Measurements from ENCODE around the gene BNC2. TPM values are rescaled to one million over a fixed set of nuclear protein-coding genes. Genes with fewer than 3 reads are reported as not detected.

BNC2 gene
- total RNA-seq, 1 experiment from 2014 or later = 5.7 TPM

DNA sequence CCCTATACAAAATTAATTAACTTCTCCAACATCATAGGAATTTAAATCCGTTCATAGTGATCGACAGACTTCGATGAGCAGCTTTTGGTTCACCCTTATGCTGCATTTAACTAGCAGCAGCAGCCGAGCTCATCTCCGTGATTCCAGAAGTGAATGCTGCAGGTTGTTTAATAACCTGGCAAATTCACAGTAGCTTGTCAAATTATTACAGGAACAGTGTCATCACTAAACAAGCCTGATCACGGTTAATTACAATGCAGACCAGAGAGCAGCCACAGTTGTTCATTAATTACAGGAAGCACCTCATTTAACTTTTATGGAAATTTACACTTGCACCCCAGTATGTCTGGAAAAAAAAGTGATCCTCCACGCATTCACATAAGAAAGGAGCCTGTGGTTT, 188.2 kb downstream of the BNC2 start:
- Histone ChIP-seq H3K4me1 (ENCODE audit: control insufficient read depth, insufficient read depth, low read length) (no peaks in the 10 kb centered on the region), H3K36me3 (ENCODE audit: control insufficient read depth, insufficient read depth, low read length) (no peaks in the 10 kb centered on the region), H3K4me3 (ENCODE audit: low read depth in 2 of 2, low read length in 2 of 2) (no peak overlapping the region), H3K27ac (ENCODE audit: low read length) (no peak overlapping the region), H3K9me3 (ENCODE audit: control insufficient read depth, insufficient read depth, low read depth, low read length) (no peaks in the 10 kb centered on the region), H3K27me3 (ENCODE audit: control insufficient read depth, insufficient read depth, low read length) (no peaks in the 10 kb centered on the region)
- ATAC-seq = no peak
- in situ Hi-C loops (cut with HindIII; ENCODE audit: low pct_unique_long_range_greater_than_20kb, low sequenced_read_pairs) = no loop called here
- intact Hi-C loops (cut with micrococcal nuclease; ENCODE audit: unreplicated experiment) = no loop called here
- no peak for TF ChIP-seq POLR2AphosphoS5 (IDR thresholded peaks at IDR 0.05; ENCODE audit: low read depth, low read length)
- TF ChIP-seq, protein P1, sequence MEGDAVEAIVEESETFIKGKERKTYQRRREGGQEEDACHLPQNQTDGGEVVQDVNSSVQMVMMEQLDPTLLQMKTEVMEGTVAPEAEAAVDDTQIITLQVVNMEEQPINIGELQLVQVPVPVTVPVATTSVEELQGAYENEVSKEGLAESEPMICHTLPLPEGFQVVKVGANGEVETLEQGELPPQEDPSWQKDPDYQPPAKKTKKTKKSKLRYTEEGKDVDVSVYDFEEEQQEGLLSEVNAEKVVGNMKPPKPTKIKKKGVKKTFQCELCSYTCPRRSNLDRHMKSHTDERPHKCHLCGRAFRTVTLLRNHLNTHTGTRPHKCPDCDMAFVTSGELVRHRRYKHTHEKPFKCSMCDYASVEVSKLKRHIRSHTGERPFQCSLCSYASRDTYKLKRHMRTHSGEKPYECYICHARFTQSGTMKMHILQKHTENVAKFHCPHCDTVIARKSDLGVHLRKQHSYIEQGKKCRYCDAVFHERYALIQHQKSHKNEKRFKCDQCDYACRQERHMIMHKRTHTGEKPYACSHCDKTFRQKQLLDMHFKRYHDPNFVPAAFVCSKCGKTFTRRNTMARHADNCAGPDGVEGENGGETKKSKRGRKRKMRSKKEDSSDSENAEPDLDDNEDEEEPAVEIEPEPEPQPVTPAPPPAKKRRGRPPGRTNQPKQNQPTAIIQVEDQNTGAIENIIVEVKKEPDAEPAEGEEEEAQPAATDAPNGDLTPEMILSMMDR (IDR thresholded peaks at IDR 0.05) = no peak
- TF ChIP-seq, protein P2, sequence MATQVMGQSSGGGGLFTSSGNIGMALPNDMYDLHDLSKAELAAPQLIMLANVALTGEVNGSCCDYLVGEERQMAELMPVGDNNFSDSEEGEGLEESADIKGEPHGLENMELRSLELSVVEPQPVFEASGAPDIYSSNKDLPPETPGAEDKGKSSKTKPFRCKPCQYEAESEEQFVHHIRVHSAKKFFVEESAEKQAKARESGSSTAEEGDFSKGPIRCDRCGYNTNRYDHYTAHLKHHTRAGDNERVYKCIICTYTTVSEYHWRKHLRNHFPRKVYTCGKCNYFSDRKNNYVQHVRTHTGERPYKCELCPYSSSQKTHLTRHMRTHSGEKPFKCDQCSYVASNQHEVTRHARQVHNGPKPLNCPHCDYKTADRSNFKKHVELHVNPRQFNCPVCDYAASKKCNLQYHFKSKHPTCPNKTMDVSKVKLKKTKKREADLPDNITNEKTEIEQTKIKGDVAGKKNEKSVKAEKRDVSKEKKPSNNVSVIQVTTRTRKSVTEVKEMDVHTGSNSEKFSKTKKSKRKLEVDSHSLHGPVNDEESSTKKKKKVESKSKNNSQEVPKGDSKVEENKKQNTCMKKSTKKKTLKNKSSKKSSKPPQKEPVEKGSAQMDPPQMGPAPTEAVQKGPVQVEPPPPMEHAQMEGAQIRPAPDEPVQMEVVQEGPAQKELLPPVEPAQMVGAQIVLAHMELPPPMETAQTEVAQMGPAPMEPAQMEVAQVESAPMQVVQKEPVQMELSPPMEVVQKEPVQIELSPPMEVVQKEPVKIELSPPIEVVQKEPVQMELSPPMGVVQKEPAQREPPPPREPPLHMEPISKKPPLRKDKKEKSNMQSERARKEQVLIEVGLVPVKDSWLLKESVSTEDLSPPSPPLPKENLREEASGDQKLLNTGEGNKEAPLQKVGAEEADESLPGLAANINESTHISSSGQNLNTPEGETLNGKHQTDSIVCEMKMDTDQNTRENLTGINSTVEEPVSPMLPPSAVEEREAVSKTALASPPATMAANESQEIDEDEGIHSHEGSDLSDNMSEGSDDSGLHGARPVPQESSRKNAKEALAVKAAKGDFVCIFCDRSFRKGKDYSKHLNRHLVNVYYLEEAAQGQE (IDR thresholded peaks at IDR 0.05; ENCODE audit: insufficient read depth in 1 of 2, low read depth in 2 of 2, low read length in 1 of 2) = no peak
- TF ChIP-seq TCF7L2 (IDR thresholded peaks at IDR 0.05; ENCODE audit: low read depth, low read length) = no peak
- no peak for TF ChIP-seq SIN3A (IDR thresholded peaks at IDR 0.05; ENCODE audit: borderline replicate concordance, insufficient read depth, low read depth, low read length)
- BruUV-seq (replicated peaks) = no TSS peak
- CTCF ChIA-PET = no interaction called here
- DNase-seq (ENCODE audit: low read depth, low spot score) = no peak
- POLR2A ChIA-PET = no interaction called here

GRCh38 chr9:16681652-16681987, 188.8 kb downstream of the BNC2 start:
- intact Hi-C loops (cut with micrococcal nuclease; ENCODE audit: unreplicated experiment) = no loop called here
- Histone ChIP-seq H3K27ac (ENCODE audit: low read length) (no peak overlapping the region), H3K36me3 (ENCODE audit: control insufficient read depth, insufficient read depth, low read length) (no peaks in the 10 kb centered on the region), H3K27me3 (ENCODE audit: control insufficient read depth, insufficient read depth, low read length) (no peaks in the 10 kb centered on the region), H3K9me3 (ENCODE audit: control insufficient read depth, insufficient read depth, low read depth, low read length) (no peaks in the 10 kb centered on the region), H3K4me3 (ENCODE audit: low read depth in 2 of 2, low read length in 2 of 2) (no peak overlapping the region), H3K4me1 (ENCODE audit: control insufficient read depth, insufficient read depth, low read length) (no peaks in the 10 kb centered on the region)
- ATAC-seq = no peak
- DNase-seq (ENCODE audit: low read depth, low spot score) = no peak
- no TSS peak for BruUV-seq (replicated peaks)
- TF ChIP-seq TCF7L2 (IDR thresholded peaks at IDR 0.05; ENCODE audit: low read depth, low read length) (no peak), SIN3A (IDR thresholded peaks at IDR 0.05; ENCODE audit: borderline replicate concordance, insufficient read depth, low read depth, low read length) (no peak), POLR2AphosphoS5 (IDR thresholded peaks at IDR 0.05; ENCODE audit: low read depth, low read length) (no peak)
- TF ChIP-seq, protein P1 (IDR thresholded peaks at IDR 0.05) = no peak
- TF ChIP-seq, protein P2 (IDR thresholded peaks at IDR 0.05; ENCODE audit: insufficient read depth in 1 of 2, low read depth in 2 of 2, low read length in 1 of 2) = no peak
- ChIA-PET CTCF (no interaction called here), POLR2A (no interaction called here)
- in situ Hi-C loops (cut with HindIII; ENCODE audit: low pct_unique_long_range_greater_than_20kb, low sequenced_read_pairs) = no loop called here

Measured in Panc1 (cell line).